ENCODE measurements around the gene EDN3.

The EDN3 gene

DNA sequence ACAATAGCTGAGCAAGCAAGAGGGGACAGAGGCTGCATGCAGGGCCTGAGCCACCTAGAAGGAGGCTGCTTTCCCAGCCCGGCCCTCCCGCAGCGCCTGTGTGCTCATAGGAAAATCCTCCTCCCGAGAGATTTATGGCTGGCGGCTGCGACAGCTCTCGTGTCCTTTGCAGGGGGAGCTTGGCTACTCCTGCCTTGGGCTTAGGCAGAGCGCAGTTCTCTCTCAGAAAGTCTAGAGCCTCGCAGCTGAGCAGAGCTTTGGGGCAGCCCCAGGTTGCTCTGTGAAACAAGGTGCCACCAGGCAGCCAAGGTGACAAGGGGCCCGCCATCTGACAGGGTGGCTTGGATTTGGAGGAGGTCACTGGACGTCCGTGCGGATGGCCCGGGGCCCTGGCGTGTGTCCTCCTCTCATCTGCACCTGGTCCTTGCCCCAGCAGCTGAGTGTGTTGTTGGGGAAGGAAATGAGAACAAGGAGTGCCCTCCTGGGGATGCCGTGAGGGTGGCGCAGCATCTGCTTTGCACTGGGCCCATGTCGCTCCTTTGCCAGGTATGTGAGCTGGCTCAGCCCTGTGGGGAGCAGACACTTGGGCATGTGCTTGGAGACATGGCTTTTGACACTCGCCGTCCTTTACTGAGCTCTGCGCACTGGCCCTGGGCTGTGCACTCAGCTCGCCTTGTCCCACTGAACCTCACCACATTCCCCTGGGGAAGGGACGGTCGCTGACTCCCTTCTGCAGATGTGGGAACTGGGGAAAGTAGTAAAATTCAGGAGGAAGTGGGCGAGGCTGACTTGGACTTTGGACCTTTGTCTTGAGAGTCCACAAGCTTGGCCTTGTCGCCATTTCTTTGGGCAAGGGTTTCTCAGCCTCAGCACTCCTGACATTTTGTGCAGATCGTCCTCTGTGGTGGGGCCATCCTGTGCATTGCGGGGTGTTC lies 41.9 kb downstream of the EDN3 start:
- TF ChIP-seq, protein P1, sequence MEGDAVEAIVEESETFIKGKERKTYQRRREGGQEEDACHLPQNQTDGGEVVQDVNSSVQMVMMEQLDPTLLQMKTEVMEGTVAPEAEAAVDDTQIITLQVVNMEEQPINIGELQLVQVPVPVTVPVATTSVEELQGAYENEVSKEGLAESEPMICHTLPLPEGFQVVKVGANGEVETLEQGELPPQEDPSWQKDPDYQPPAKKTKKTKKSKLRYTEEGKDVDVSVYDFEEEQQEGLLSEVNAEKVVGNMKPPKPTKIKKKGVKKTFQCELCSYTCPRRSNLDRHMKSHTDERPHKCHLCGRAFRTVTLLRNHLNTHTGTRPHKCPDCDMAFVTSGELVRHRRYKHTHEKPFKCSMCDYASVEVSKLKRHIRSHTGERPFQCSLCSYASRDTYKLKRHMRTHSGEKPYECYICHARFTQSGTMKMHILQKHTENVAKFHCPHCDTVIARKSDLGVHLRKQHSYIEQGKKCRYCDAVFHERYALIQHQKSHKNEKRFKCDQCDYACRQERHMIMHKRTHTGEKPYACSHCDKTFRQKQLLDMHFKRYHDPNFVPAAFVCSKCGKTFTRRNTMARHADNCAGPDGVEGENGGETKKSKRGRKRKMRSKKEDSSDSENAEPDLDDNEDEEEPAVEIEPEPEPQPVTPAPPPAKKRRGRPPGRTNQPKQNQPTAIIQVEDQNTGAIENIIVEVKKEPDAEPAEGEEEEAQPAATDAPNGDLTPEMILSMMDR (conservative IDR thresholded peaks at IDR 0.05; ENCODE audit: low read depth, low read length) = no peak
- H3K4me3 ChIP-seq (ENCODE audit: low read length) = no peak overlapping the region
- DNase-seq (ENCODE audit: low read depth) = no peak

DNA sequence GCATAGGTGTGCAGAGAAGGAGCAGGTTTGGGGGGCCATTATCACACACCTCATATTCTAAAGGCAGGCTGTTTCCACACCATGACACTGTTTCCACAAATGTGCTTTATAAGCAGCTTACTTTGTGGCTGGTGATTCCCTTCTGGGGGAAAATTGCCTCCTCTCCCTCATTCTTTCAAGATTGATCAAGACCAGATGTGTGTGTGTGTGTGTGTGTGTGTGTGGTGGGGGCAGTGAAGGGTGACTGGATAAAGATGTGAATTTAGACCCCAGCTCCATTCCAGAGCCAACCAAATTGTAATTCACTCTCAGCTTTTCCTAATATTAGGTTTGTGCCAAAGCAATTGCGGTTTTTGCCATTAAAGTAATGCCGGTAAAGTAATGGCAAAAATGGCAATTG lies 45.6 kb downstream of the EDN3 start:
- H3K4me3 ChIP-seq (ENCODE audit: low read length) = no peak overlapping the region
- DNase-seq (ENCODE audit: low read depth) = no peak
- TF ChIP-seq, protein P1 (conservative IDR thresholded peaks at IDR 0.05; ENCODE audit: low read depth, low read length) = no peak

- TF ChIP-seq, protein P1 (conservative IDR thresholded peaks at IDR 0.05; ENCODE audit: low read depth, low read length) = no peak
- DNase-seq (ENCODE audit: low read depth) = no peak
- no peak overlapping the region for H3K4me3 ChIP-seq (ENCODE audit: low read length)
Observed at GRCh38 chr20:59349277-59349676, 48.9 kb downstream of the EDN3 start.

DNA sequence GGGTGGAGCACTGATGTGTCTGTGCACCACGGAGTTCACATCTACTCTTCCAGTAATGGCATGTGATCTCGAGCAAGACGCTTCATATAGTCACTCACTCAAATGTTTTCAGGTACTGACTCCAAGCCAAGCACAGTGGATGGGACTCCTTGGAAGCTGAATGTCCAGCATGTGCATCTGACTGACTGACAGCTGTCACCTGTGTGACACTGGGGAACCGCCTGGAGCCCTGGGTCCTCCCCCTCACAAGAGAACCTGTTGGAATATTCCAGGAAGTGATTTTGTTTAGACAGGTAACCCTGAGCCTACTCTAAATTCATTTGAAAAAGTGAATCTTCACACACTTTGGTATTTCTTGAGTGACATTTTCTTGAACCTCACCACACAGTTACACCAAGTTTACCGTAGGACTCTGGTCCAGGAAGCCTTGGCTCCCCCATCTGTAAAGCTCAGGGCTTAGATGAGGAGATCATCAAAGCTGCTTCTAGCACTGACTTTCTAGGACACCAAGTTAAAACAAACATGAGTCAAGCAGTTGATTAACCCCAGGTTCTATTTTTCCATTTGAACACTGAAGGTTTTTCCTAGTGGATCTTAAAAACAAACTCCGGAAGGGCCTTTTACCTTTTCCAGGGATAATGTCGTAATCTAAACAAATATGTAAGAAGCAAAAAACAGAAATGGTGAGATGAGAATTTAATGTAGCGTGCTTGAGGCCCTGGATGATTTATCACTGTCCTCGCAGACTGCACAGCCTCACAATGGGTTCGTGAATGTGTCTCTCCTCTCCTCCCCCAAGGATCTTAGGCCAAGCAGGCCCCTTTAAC lies 50.1 kb downstream of the EDN3 start:
- no peak for DNase-seq (ENCODE audit: low read depth)
- H3K4me3 ChIP-seq (ENCODE audit: low read length) = no peak overlapping the region

DNA sequence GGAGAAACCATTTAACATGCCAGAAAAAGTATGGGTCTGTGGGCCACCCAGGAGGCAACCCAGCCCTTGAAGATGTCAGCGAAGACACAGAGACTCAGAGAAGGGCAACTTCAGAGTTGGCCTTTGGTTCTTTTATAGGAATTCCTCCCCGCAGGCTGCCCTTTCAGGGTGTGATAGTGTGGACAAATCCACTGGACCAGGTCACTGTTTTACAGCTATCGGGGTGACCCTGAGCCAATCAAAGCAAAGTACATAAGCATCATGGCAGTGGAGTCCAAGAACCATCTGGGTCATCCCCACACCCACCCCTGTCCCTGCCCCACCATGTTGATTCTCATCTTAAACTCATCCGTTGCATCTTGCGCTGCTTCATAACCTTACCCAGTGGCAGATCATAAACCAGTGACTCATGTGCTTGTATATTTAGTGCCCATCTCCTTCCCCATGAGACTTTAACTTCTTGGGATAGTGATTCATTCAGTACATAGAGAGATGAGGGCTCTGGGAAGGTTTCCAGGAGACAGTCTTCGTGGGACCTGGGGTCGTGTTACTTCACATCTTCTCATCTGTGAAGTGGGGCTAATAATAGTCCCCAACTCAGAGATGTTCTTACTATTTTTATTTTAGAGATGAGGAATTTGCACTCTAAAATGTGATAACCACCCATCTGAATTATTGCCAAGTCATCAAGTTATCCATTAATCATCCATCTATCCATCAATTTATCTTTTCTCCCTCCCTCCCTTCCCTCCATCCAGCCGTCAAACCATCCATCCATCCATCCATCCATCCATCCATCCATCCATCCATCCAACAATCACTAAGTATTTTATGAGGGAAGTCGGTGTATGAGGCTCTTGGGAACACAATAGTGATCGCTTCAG lies 51.0 kb downstream of the EDN3 start:
- no peak overlapping the region for H3K4me3 ChIP-seq (ENCODE audit: low read length)
- TF ChIP-seq, protein P1 (conservative IDR thresholded peaks at IDR 0.05; ENCODE audit: low read depth, low read length) = no peak
- no peak for DNase-seq (ENCODE audit: low read depth)

More for the DNA sequence above, 50.1 kb downstream of the EDN3 start:
- TF ChIP-seq, protein P1 (conservative IDR thresholded peaks at IDR 0.05; ENCODE audit: low read depth, low read length) = no peak

GRCh38 chr20:59352541-59352940 lies 52.1 kb downstream of the EDN3 start:
- H3K4me3 ChIP-seq (ENCODE audit: low read length) = no peak overlapping the region
- TF ChIP-seq, protein P1 (conservative IDR thresholded peaks at IDR 0.05; ENCODE audit: low read depth, low read length) = no peak
- DNase-seq (ENCODE audit: low read depth) = no peak

Measured in retinal pigment epithelial cell (primary cell).